ENCODE measurements around the gene TMEM215.
"Not testable (repeated sequence)": the region's sequence is repeated elsewhere in the genome, so short reads cannot be mapped to it uniquely, and the experiment has no call there.

Gene TMEM215, protein sequence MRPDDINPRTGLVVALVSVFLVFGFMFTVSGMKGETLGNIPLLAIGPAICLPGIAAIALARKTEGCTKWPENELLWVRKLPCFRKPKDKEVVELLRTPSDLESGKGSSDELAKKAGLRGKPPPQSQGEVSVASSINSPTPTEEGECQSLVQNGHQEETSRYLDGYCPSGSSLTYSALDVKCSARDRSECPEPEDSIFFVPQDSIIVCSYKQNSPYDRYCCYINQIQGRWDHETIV

GRCh38 chr9:32783168-32783891 lies at the start of gene TMEM215:
Gene TMEM215 (plus strand): TSS chr9:32783540. CDS start chr9:32784184, 644 bp downstream.
- DNase-seq (ENCODE audit: low read depth in 3 of 3), result no peak

DNA sequence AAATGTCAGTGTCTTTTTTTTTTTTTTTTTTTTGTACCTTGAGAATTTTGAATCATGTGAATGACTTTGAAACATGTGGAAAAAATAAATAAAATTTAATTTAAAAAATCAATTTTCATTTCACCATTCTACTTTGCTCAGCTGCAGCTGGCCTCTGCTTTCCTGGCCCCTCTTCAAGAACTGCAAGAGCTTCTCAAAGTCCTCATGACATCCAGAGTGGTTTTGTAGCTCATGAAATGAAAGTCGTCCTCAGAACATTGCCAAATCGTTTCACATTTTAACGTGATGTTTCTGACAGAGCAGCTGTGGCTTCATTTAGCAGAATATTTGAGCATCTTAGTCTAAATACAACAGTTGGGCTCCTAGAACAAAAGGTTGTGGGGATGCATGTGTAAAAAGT lies 47.9 kb upstream of the TMEM215 start:
- no peak for DNase-seq (ENCODE audit: low read depth in 3 of 3)

- DNase-seq (ENCODE audit: low read depth in 3 of 3), result no peak
Measured at GRCh38 chr9:32737378-32737777, 46.0 kb upstream of the TMEM215 start.

DNA sequence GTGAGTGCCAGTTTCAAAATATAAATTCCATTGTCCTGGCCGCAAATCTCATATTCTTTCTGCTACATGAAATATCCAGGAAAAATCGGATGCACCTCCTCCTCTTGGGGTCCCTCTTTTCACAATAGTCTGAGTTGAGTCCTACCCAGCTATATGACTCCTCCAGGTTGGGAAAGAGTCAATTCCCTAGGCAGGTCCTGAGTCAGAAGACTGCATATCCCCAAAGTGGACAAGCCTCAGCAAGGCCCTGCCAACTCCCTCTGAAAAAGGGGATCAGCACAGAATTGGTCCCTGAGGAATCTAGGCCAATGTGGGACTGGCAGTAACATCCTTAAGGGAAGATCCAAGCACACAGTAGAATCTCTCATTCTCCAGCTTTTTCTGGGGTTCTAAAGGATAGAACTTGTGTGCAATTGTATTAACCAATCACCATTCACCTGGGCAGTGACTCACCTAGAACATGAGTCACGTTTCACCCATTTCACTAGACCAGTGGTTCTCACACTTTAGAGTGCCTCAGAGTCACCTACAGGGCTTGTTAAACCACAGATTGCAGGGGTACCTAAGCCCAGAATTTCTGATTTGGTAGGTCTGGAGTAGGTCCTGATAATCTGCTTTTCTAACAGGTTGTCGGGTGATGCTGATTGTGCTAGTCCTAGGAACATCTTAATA lies 44.7 kb upstream of the TMEM215 start:
- no peak for DNase-seq (ENCODE audit: low read depth in 3 of 3)

- no peak for DNase-seq (ENCODE audit: low read depth in 3 of 3)
Measured at GRCh38 chr9:32741706-32742105, 41.6 kb upstream of the TMEM215 start.

- no peak for DNase-seq (ENCODE audit: low read depth in 3 of 3)
Measured at GRCh38 chr9:32742296-32742695, 41.0 kb upstream of the TMEM215 start.

DNA sequence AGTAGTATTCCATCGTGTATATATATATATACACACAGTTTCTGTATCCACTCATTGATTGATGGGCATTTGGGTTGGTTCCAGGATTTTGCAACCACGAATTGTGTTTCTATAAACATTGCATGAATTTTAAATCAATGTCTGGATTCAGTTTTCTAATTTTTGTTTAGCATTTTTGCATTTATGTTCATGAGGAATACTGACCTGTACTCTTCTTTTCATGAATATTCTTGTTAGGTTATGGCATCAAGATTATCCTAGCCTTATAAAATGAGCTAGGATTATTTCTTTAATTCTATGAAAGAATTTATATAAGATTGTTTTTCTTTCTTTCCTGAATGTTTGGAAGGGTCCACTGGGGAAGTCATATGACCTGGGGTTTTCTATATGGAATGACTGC lies 35.3 kb upstream of the TMEM215 start:
- DNase-seq (ENCODE audit: low read depth in 3 of 3), result no peak

- no peak for DNase-seq (ENCODE audit: low read depth in 3 of 3)
Measured at GRCh38 chr9:32755730-32756129, 27.6 kb upstream of the TMEM215 start.

DNA sequence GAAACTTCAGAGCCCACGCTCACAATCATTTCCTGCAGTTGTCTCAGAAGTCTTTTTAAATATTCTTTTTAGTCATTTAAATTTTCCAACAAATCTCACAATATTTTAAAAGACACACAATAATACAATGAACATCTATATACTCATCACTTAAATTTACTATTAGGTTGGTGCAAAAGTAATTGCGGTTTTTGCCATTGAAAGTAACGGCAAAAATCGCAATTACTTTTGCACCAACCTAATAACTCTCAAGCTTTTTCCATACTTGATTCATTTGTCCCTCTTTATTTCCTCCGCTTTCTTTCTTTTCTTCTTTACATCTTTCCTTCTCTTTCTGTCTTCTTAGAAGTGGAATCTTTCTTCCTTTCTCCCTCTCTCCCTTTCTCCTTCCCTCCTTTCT lies 19.2 kb upstream of the TMEM215 start:
- no peak for DNase-seq (ENCODE audit: low read depth in 3 of 3)

DNA sequence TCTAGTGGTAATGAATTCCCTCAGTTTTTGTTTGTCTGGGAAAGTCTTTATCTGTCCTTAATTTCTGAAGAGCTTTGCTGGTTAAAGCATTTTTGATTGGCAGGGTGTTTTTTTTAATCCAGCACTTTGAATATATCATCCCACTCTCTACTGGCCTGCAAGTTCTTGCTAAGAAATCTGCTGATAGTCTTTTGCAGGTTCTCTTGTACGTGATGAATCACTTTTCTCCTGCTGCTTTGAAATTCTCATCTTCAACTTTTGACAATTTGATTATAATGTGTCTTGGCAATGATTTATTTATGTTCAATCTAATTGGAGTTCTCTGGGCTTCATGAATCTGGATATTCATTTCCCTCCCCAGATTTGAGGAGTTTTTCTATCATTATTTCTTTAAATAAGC lies 8.1 kb upstream of the TMEM215 start:
- DNase-seq (ENCODE audit: low read depth in 3 of 3), result no peak

GRCh38 chr9:32776201-32776600 lies 7.1 kb upstream of the TMEM215 start:
- DNase-seq (ENCODE audit: low read depth in 3 of 3), result no peak

- DNase-seq (ENCODE audit: low read depth in 3 of 3), result no peak
Measured at GRCh38 chr9:32782476-32783167, 718 bp upstream of the TMEM215 start.

GRCh38 chr9:32787816-32788215 lies 4.5 kb downstream of the TMEM215 start:
- DNase-seq (ENCODE audit: low read depth in 3 of 3), result no peak

DNA sequence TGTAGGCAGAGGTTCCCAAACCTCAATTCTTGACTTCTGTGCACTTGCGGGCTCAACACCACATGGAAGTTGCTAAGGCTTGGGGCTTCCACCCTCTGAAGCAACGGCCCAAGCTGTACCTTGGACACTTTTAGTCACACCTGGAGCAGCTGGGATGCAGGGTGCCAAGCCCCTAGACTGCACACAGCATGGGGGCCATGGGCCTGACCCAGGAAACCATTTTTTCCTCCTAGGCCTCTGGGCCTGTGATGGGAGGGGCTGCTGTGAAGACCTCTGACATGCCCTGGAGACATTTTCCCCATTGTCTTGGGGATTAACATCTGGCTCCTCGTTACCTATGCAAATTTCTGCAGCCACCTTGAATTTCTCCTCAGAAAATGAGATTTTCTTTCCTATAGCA lies 12.7 kb downstream of the TMEM215 start:
- not testable (repeated sequence) for DNase-seq (ENCODE audit: low read depth in 3 of 3)

GRCh38 chr9:32801530-32801929 lies 18.2 kb downstream of the TMEM215 start:
- no peak for DNase-seq (ENCODE audit: low read depth in 3 of 3)

DNA sequence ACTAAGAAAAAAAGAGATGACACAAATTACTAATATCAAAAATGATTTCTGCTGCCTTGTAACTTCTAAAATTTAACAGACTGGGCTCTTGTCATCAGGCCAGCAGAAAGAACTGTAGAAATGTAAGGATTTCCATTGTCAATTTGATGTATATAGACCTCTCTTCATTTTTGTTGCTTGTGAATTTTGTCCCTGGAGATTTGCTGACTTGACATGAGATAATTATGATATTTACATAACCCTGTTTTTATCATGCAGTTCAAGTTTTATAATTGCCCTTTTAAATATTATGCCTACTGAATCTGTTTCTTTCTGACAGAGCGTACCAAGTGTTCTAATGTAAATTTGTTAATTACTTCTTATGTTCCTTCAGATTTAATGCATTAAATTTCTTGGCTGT lies 23.9 kb downstream of the TMEM215 start:
- DNase-seq (ENCODE audit: low read depth in 3 of 3), result no peak

GRCh38 chr9:32811246-32811645 lies 27.9 kb downstream of the TMEM215 start:
- DNase-seq (ENCODE audit: low read depth in 3 of 3), result no peak

DNA sequence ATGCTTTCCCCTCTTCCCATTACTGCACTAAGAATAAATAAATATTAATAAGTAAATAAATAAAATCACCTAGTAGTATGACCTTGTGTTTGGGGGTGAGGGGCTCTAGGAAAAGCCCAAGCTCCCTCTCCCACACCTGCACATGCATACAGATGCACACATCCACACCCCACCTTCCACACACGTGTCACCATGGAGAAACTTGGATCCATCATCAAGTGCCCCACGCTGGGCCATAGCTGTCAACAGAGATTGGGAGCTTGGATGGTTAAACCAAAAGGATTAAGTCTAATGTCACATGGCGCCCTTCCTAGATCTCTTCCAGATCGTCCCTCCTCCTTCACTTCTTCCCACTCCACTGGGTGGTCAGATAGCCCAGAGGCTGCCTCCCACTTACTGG lies 37.0 kb downstream of the TMEM215 start:
- DNase-seq (ENCODE audit: low read depth in 3 of 3), result no peak

- no peak for DNase-seq (ENCODE audit: low read depth in 3 of 3)
Measured at GRCh38 chr9:32823101-32823500, 39.8 kb downstream of the TMEM215 start.

- no peak for DNase-seq (ENCODE audit: low read depth in 3 of 3)
Measured at GRCh38 chr9:32823551-32823950, 40.2 kb downstream of the TMEM215 start.

- DNase-seq (ENCODE audit: low read depth in 3 of 3), result no peak
Measured at GRCh38 chr9:32825203-32825602, 41.9 kb downstream of the TMEM215 start.

GRCh38 chr9:32828861-32829260 lies 45.5 kb downstream of the TMEM215 start:
- no peak for DNase-seq (ENCODE audit: low read depth in 3 of 3)

Data from stimulated activated CD4-positive, alpha-beta T cell treated with anti-CD3 and anti-CD28 coated beads, TNF-alpha, amount 100 ng/mL, for 48 hours (primary cell).